H54 (cell line): Measurements from ENCODE around the gene UGT1A7.

ENCODE experiments used
- DNase-seq: peaks from one replicate; pipeline ENCODE4 v3.0.0; 2011; ENCODE audit warnings: low spot score, mixed read lengths; ENCODE audit not compliant: insufficient read length
- FAIRE-seq: peaks from 3 replicates; lab custom pipeline; 2011; peaks lifted over from hg19 to GRCh38; lab: Jason Lieb, UNC
- POLR2A ChIP-seq: IDR thresholded peaks from 2 replicates; pipeline ENCODE4 v1.6.1; 2011; ENCODE audit warnings: low read depth, mild to moderate bottlenecking, low read length

UGT1A7 gene

GRCh38 chr2:233778030-233778429, 96.3 kb downstream of the UGT1A7 start, which contains the start of gene MROH2A:
Gene MROH2A, plus strand, starts transcription at chr2:233778330. Its CDS starts 1,029 bp downstream, at chr2:233779359.
- TF ChIP-seq POLR2A: no peak
- no peak for DNase-seq
- no peak for FAIRE-seq

- TF ChIP-seq POLR2A: no peak
- DNase-seq: no peak
- no peak for FAIRE-seq
These were observed 98.0 kb downstream of the UGT1A7 start for GRCh38 chr2:233779722-233780121.

GRCh38 chr2:233780771-233781170, 99.1 kb downstream of the UGT1A7 start:
- DNase-seq (no peak), FAIRE-seq (no peak)
- no peak for TF ChIP-seq POLR2A

GRCh38 chr2:233789554-233789953, 107.9 kb downstream of the UGT1A7 start:
- FAIRE-seq (no peak), DNase-seq (no peak)
- TF ChIP-seq POLR2A: no peak

- DNase-seq (no peak), FAIRE-seq (no peak)
- TF ChIP-seq POLR2A: no peak
These were observed 109.6 kb downstream of the UGT1A7 start for GRCh38 chr2:233791151-233791882.

GRCh38 chr2:233791883-233792329, 110.2 kb downstream of the UGT1A7 start:
- DNase-seq: no peak
- no peak for TF ChIP-seq POLR2A
- FAIRE-seq: no peak

GRCh38 chr2:233792720-233793119, 111.0 kb downstream of the UGT1A7 start:
- FAIRE-seq: no peak
- TF ChIP-seq POLR2A: no peak

GRCh38 chr2:233793465-233794127, 111.9 kb downstream of the UGT1A7 start:
- FAIRE-seq (no peak), DNase-seq (no peak)
- no peak for TF ChIP-seq POLR2A

More at GRCh38 chr2:233792720-233793119, 111.0 kb downstream of the UGT1A7 start:
- no peak for DNase-seq

- DNase-seq (no peak), FAIRE-seq (no peak)
- no peak for TF ChIP-seq POLR2A
These were observed 112.5 kb downstream of the UGT1A7 start for GRCh38 chr2:233794128-233794658.

GRCh38 chr2:233795735-233796171, 114.1 kb downstream of the UGT1A7 start:
- DNase-seq: no peak
- no peak for FAIRE-seq

GRCh38 chr2:233796254-233796653, 114.6 kb downstream of the UGT1A7 start:
- DNase-seq (no peak), FAIRE-seq (no peak)
- no peak for TF ChIP-seq POLR2A

More at GRCh38 chr2:233795735-233796171, 114.1 kb downstream of the UGT1A7 start:
- TF ChIP-seq POLR2A: no peak

GRCh38 chr2:233798335-233799086, 116.8 kb downstream of the UGT1A7 start:
- TF ChIP-seq POLR2A: no peak
- no peak for FAIRE-seq

GRCh38 chr2:233799087-233799665, 117.5 kb downstream of the UGT1A7 start:
- FAIRE-seq: no peak
- DNase-seq: no peak
- no peak for TF ChIP-seq POLR2A

More at GRCh38 chr2:233798335-233799086, 116.8 kb downstream of the UGT1A7 start:
- no peak for DNase-seq
